Activated T-cell treated with anti-CD3 and anti-CD28 coated beads for 1 hour (primary cell): ENCODE results near the gene PPP2R2C.

Experiments used
- DNase-seq: peaks from one replicate; pipeline ENCODE4 v3.0.0-alpha.2; 2020; ENCODE audit warnings: low read depth

The PPP2R2C gene

GRCh38 chr4:6472387-6473263, at the start of gene PPP2R2C:
PPP2R2C (minus strand) TSS chr4:6472614; CDS start chr4:6472229, 385 bp downstream.
- no peak for DNase-seq

DNA sequence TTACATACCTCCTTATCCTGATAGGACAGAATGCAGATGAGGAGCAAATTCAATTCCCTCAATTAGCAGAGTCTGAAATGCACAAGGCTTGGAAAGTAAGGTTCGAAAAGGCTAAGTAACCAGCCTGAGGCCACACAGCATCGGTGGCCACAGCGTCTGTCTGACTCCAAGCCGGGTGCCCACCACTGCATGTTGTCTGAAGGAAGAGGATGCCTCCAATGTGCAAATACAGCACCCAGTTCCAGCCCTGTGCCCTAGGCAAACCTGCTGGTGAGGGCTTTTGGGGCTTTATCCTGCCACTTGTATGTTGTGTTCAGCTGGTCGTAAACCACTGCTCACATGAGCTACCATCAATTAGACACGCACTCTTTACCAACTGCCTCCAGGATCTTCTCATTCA, 48.6 kb upstream of the PPP2R2C start:
- no peak for DNase-seq

DNA sequence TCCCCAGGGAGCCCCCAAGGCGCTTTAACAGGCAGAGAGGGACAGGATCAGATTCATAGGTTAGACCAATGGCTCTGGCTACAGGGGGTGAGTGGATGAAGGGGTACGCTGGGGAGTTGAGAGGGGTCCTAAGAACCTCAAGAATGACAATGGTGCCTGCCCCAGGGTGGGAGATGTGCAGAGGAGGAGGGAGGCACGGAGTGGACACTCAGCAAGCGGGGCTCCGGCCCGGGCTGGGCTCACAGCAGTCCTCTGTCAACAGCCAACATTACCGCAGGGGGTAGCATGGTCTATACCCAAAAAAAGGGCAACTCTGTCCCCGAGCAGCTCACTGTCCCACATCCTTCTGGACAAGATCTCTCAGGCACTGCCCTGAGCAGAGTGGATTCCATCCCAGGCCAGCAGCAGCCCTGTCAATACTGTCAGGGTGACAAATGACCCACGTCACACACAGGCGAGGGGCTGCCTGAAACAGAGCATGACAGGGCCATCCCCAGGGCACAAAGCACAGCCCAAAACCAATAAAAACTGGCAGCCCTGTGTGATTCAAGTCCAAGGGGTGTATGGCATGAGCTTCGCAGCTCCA, 47.7 kb upstream of the PPP2R2C start:
- DNase-seq, result no peak

- no peak for DNase-seq
These were observed 44.8 kb upstream of the PPP2R2C start for GRCh38 chr4:6517171-6517570.

DNA sequence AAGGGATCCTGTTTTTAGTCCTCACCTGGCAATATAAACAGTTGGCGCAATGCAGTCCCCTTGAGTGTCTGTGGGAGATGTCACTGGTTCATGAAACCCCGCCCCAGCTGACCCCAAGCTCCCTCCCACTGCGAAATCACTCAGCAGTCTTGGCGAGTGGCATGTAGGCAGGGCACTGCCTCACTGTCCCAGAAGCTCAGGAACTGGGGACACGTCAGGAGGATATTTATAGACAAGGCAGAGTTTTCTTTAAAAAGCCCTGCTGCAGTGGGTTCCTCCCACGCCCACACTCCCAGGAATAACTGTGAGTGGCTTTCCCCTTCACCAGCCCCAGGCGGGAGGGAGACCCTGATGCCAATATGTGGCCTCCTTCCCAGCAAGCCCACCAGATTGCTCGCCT, 44.3 kb upstream of the PPP2R2C start:
- no peak for DNase-seq

GRCh38 chr4:6516281-6516680, 43.9 kb upstream of the PPP2R2C start:
- no peak for DNase-seq

DNA sequence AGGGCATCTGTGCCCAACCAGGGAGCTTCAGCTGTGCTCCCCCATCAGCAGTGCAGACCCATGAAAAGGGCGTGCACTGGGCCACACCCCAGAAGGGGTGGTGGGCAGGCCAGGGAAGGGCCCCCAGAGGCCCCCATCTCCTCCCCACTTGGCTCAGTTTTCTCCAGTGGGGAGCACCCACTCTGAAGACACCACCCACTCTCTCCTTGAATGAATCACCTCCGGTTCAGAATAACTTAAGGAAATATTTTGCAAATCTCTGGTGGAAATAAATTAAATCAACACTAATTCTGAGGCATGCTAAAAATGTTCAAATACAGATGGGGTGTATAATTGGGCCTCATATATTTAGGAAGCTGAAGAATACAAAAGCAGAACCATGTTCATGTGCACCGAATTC, 41.3 kb upstream of the PPP2R2C start:
- no peak for DNase-seq

- DNase-seq, result no peak
These were observed 37.2 kb upstream of the PPP2R2C start for GRCh38 chr4:6509587-6509986.

DNA sequence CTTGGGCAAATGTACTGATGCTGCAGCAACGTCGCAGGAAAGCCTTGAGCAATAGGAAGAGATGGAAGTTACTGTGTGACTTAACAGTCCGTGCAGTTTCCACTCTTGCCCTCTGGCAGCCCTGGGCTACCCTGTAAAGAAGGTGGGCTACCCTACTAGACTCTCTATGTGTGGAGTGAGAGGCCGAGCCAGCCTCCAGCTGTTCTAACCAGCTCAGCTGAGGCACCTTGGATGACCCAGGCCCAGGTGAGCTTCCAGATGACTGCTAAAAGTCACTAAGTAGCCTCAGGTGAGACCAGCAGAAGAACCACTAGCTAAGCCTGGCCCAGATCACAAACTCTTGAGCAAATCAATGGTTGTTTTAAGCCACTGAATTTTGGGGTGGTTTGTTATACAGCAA, 34.9 kb upstream of the PPP2R2C start:
- DNase-seq, result no peak

DNA sequence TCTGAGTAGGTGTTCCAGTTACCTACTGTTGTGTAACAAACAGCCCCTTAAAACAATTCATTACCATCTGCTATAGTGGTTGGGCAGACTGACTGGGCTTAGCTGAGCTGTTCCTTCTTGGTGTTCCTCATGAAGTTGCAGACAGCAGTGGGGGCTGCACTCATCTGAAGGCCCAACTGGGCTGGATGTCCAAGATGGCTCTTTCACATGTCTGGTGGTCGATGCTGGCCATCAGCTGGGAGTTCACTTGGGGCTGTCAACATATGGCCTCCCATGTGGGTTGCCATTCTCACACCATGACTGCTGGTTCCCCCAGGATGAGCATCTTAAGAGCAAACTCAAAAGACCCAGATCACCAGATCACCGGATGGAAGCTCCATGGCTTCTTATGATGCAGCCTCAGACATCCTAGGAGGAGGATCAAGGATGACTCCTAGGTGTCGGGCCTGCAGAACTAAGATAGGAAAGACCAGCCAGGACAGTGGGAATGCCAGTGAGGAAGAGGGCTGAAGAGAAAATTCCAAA, 34.3 kb upstream of the PPP2R2C start:
- DNase-seq, result no peak

DNA sequence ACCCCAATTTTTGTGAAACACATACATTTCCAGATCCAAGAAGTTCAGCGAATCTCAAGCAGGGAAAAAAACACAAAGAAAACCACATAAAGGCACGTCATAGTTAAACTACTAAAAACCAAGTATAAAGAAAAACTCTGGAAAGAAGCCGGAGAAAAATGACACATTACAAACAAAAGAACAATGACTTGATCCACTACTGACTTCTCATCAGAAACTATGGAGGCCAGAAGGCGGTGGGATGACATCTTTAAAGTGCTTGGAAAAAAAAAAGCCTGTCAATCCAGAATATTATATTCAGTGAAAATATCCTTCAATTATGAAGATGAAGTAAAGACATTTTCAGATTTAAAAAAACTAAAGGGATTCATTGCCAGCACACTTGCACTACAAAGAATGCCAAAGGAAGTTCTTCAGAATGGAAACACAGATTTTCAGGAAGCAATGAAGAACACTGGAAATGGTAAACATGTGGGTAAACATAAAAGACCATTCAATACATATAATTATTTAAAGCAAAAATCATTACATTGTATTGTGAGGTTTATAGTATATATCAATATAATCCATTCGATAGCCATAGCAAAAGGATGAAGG, 32.6 kb upstream of the PPP2R2C start:
- DNase-seq, result no peak

DNA sequence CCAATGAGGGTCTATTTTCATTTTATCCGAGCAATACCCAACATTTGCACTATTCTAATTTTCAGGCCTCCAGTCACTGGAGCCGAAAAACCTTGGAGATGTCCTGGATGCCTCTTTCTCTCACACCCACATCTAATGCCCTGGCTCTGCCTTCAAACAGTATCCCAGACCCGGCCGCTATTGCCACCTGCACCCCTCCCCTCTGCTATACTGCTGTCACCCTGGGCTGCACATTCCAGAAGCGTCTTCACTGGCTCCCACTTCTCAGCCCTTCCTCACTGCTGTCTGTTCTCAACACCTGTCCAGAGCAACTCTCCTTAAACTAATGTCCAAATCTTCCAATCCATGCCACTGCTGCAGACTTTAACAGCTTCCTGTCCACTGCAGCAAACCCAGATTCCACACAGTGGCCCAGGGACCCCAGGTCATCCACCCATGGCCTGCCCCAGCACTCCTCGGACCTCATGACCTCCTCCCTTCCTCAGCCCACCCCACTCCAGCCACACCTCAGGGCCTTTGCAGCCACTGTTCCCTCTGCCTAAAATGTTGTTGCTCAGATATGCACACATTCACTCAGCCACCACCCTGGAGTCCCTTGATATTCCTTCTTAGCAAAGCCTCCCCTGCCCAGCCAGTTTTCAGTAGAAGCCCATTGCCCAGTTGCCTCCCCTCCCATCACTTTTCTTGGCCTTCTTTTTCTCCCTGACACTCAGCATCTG, 30.5 kb upstream of the PPP2R2C start:
- DNase-seq, result no peak

DNA sequence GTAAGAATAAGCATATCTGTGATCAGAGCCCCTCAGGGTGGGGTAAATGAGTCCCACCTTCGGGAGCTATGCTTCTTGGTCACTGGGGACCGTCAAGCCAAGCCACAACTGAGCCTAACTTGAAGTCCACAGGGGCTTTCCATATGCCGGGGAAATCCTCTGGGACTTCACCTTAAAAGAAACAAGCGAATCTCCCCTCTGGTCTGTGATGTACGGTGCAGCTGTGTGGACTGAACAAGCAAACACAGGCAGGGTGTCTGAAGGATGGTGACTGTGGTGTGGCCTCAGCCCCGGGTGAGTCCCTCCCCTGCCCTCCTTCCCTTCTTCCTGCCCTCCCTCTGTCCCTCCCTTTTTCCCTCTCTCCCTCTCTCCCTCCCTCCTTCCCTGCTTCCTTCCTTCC, 29.7 kb upstream of the PPP2R2C start:
- DNase-seq, result no peak

DNA sequence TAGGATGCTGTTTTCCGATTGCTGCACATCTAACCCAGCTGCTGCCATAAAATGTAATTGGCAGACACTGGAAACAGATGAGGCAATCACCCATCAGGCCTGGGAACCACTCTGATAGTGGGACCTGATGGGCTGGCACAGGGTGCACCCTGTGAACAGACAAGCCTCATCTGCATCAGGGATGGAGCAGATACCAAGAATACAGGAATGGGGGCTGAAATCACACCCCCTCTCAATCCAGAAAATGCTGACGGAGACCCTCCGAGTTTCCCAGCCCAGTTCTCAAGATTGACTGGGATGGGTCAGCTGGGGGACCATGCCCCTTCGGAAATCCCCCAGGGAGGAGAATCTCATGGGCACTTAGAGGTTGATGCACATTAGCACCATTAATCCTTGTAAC, 28.8 kb upstream of the PPP2R2C start:
- no peak for DNase-seq

DNA sequence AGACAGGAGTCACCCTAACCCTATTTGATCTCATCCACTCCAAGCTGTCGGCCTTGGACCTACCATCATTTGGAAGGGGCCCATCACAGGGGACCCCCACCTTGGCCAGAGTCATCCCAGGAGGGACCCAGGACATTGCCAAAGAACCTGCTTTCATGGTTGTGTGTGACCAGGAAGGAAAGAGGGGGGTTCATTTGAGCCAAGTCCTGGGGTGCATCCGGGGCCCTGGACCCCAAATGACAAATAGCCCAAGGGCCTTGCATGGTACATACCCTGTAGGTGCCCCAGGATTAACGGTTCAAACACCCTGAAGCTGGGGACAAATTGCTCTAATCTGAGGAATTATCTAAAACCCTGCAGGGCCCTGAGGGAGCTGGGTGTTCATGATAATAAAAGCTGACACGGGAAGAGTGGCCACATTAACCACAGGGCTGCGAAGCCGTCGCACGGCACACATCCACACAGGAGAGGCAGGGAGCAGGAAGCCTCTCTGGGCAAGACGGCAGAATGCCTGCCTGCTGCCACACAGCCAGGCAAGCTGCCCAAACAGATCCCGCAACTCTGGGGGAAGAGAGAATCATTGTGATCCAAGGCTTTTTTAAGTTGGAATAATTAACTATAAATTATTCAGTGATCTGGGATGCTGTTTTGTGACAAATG, 28.2 kb upstream of the PPP2R2C start:
- no peak for DNase-seq

DNA sequence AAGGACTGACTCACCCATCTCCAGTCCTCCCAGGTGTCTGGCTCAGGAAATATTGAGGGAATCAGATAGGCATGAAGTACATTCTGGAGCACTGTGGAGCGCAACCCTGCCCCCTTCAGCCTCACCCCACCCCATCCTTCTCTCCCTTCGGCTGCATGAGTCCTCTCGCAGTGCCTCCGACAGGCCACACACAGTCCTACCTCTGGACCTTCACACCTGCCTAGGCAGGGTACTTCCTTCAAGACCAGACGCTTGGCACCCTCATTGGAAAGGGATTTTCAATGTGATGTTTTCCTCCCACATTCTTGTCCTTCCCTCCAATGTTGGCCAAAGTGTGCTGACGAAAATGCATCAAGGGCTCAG, 26.8 kb upstream of the PPP2R2C start:
- no peak for DNase-seq

DNA sequence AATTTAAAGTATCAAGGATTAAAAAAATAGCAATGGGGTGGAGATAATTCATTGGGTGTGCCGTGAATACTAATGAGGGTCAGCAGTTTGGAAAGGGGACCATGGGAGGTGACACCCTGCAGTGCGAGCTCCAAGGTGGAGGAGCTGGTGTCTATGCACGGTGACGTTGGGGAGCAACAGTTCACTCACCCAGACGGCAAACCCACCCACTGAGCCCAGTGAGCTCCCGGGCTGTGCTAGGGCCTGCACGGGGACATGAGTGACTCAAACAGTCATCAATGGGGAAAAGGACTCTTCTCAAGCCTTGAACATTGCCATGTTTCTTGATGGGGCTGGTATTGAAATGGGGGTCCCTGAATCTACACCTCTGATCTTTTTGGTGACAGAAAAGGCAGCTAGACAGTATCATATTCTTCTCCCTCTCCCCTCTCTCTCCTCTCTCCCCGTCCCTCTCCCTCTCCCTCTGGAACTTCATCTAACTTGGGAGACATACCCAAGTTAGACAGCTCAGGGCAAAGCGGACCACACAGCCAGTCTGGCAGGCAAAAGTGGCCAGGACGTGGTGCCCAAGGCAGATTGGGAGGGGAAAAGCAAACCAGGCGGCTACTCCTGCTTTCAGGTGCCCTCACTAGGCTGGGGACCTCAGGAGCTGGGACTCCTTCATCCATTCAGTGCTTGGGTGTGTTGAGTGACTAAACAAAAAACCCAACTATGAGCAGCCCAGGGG, 26.3 kb upstream of the PPP2R2C start:
- no peak for DNase-seq

DNA sequence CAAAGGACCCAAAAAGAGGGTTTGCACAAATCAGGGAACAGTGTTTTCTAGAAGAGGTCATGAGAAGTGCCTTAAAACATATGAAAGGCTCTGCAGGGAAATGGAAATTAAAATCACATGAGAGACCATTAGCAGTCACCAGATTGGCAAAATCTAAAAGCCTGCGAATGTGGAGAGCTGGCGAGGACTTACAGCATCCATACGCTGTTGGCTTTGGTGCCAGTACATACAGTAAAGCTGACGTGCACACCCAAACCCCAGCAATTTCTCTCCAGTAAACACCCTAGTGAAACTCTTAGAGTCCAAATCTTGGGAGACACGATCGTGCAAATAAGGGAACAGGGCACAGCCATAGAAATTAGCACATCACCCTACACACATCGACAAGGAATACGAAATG, 25.4 kb upstream of the PPP2R2C start:
- DNase-seq, result no peak

DNA sequence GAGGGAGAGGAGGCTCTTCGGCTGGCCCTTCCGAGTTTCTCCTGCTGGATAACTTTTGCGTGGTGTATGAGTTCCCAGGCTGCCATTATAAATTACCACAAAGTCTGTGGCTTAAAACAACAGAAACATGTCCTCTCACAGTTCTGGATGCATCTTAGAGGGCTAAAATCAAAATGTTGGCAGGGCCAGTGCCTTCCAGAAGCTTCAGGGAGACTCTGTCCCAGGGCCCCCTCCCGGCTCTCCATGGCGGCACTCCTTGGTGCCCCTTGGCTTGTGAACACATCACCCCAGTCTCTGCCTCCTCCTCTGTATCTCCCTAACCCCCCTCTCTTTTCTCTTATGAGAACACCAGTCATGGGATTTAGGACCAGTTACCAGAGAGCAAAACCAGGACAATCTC, 23.3 kb upstream of the PPP2R2C start:
- no peak for DNase-seq

- no peak for DNase-seq
These were observed 22.8 kb upstream of the PPP2R2C start for GRCh38 chr4:6495296-6495590.

GRCh38 chr4:6494431-6495295, 22.2 kb upstream of the PPP2R2C start:
- DNase-seq, result no peak
